Calu3 (cell line): ENCODE measurements around the gene CFAP43. TPM values are rescaled to one million over a fixed set of nuclear protein-coding genes. Genes with fewer than 3 reads are reported as not detected.

ENCODE experiments used
- BruUV-seq: library from RNA; stranded (reverse); fragments of 400-500 nt; replicated peaks from 2 replicates; lab custom pipeline; 2021; lab: Mats Ljungman, UMichigan
- CTCF ChIA-PET: fragments of 300-600 bp; sonication (Branson Sonifier 250); formaldehyde crosslinking; loops from one replicate; lab custom pipeline; 2022; ENCODE audit warnings: antibody characterized with exemption; lab: Charles Lee
- DNase-seq: peaks from one replicate; pipeline ENCODE4 v3.0.0; 2022
- H3K27ac Mint-ChIP-seq: one replicate; pipeline ENCODE4 v1.8.0; 2022; ENCODE audit warnings: mixed read lengths; ENCODE audit not compliant: unreplicated experiment
- H3K27me3 Mint-ChIP-seq: one replicate; pipeline ENCODE4 v1.8.0; 2022; ENCODE audit warnings: mixed read lengths; ENCODE audit not compliant: unreplicated experiment
- H3K36me3 Mint-ChIP-seq: one replicate; pipeline ENCODE4 v1.8.0; 2022; ENCODE audit warnings: mild to moderate bottlenecking, moderate library complexity, mixed read lengths; ENCODE audit not compliant: insufficient read depth, unreplicated experiment
- H3K4me1 Mint-ChIP-seq: one replicate; pipeline ENCODE4 v1.8.0; 2022; ENCODE audit warnings: mild to moderate bottlenecking, low read depth, mixed read lengths; ENCODE audit not compliant: unreplicated experiment
- H3K4me3 Mint-ChIP-seq: one replicate; pipeline ENCODE4 v1.8.0; 2022; ENCODE audit warnings: mild to moderate bottlenecking, low read depth, moderate library complexity, mixed read lengths; ENCODE audit not compliant: unreplicated experiment
- H3K9me3 Mint-ChIP-seq: one replicate; pipeline ENCODE4 v1.8.0; 2022; ENCODE audit warnings: low read depth, mixed read lengths; ENCODE audit not compliant: unreplicated experiment
- CTCF ChIP-seq: fragments of 200-600 bp; IDR thresholded peaks from one replicate; pipeline ENCODE4 v1.8.0; 2022; ENCODE audit warnings: antibody characterized with exemption; ENCODE audit not compliant: unreplicated experiment
- intact Hi-C: fragments of 100-400 bp; cut with micrococcal nuclease; formaldehyde crosslinking; loops from one replicate; pipeline ENCODE4 v1.10.0; 2022; ENCODE audit not compliant: unreplicated experiment
- total RNA-seq: library from RNA; stranded (reverse); gene quantifications from 2 replicates; pipeline ENCODE4 v1.2.3, GENCODE V29; 2022

Gene CFAP43
- total RNA-seq, 1 experiment from 2014 or later = 0.94 TPM

- no peak for DNase-seq
- intact Hi-C loops = no loop called here
- peaks cover 7% of the 10 kb centered on the region for H3K9me3 Mint-ChIP-seq
- peaks cover 5% of the 10 kb centered on the region for H3K4me1 Mint-ChIP-seq
- no peaks in the 10 kb centered on the region for H3K36me3 Mint-ChIP-seq
- no peaks in the 10 kb centered on the region for H3K27me3 Mint-ChIP-seq
- no peak overlapping the region for H3K4me3 Mint-ChIP-seq
- CTCF ChIA-PET = no interaction called here
- no peak for TF ChIP-seq CTCF
- BruUV-seq = no TSS peak
- H3K27ac Mint-ChIP-seq = no peak overlapping the region
Measured at GRCh38 chr10:104090611-104091010, 141.6 kb downstream of the CFAP43 start.

GRCh38 chr10:104089621-104090020 is 142.5 kb downstream of the CFAP43 start:
- DNase-seq = no peak
- intact Hi-C loops = no loop called here
- CTCF ChIA-PET = no interaction called here
- H3K9me3 Mint-ChIP-seq = peaks cover 7% of the 10 kb centered on the region
- H3K4me1 Mint-ChIP-seq = peaks cover 13% of the 10 kb centered on the region
- BruUV-seq = no TSS peak
- H3K4me3 Mint-ChIP-seq = no peak overlapping the region
- no peaks in the 10 kb centered on the region for H3K36me3 Mint-ChIP-seq
- no peak for TF ChIP-seq CTCF
- H3K27me3 Mint-ChIP-seq = no peaks in the 10 kb centered on the region
- no peak overlapping the region for H3K27ac Mint-ChIP-seq

GRCh38 chr10:104088239-104088638 is 143.9 kb downstream of the CFAP43 start:
- TF ChIP-seq CTCF = no peak
- Mint-ChIP-seq H3K9me3 (peaks cover 7% of the 10 kb centered on the region), H3K4me3 (no peak overlapping the region), H3K36me3 (no peaks in the 10 kb centered on the region), H3K27ac (no peak overlapping the region), H3K27me3 (no peaks in the 10 kb centered on the region), H3K4me1 (peaks cover 13% of the 10 kb centered on the region)
- CTCF ChIA-PET = no interaction called here
- BruUV-seq = no TSS peak
- DNase-seq = no peak
- intact Hi-C loops = no loop called here

GRCh38 chr10:104085801-104086400 is 146.3 kb downstream of the CFAP43 start, which contains the start of gene COL17A1:
COL17A1 (minus strand) TSS chr10:104085880; CDS start chr10:104080673, 5,207 bp downstream.
- DNase-seq = no peak

More at GRCh38 chr10:104085801-104086400, 146.3 kb downstream of the CFAP43 start, which contains the start of gene COL17A1:
- BruUV-seq = no TSS peak
- Mint-ChIP-seq H3K27ac (no peak within 1 kb of the TSS), H3K36me3 (no peaks in the 10 kb centered on the region), H3K9me3 (peaks cover 3% of the 10 kb centered on the region), H3K4me1 (peaks cover 13% of the 10 kb centered on the region), H3K27me3 (no peaks in the 10 kb centered on the region), H3K4me3 (no peak within 1 kb of the TSS)
- CTCF ChIA-PET = no interaction called here
- no peak for TF ChIP-seq CTCF
- intact Hi-C loops = no loop called here
